HFFc6 (cell line): Measurements from ENCODE around the gene NRM. TPM values are rescaled to one million over a fixed set of nuclear protein-coding genes. Genes with fewer than 3 reads are reported as not detected.

Experiments used
- DNase-seq: peaks from one replicate; pipeline ENCODE4 v3.0.0-alpha.2; 2018
- H3K27ac Mint-ChIP-seq: 2 replicates; pipeline ENCODE4 v1.8.0; 2020; ENCODE audit warnings: mild to moderate bottlenecking, mixed read lengths
- H3K27me3 Mint-ChIP-seq: 2 replicates; pipeline ENCODE4 v1.8.0; 2021; ENCODE audit warnings: mild to moderate bottlenecking, moderate library complexity, mixed read lengths; ENCODE audit not compliant: insufficient read depth
- H3K36me3 Mint-ChIP-seq: 2 replicates; pipeline ENCODE4 v1.8.0; 2021; ENCODE audit warnings: low read depth, mixed read lengths
- H3K4me1 Mint-ChIP-seq: 2 replicates; pipeline ENCODE4 v1.8.0; 2020; ENCODE audit warnings: low read depth, mixed read lengths
- H3K4me3 Mint-ChIP-seq: 2 replicates; pipeline ENCODE4 v1.8.0; 2020; ENCODE audit warnings: mild to moderate bottlenecking, moderate library complexity, mixed read lengths
- H3K9me3 Mint-ChIP-seq: 2 replicates; pipeline ENCODE4 v1.8.0; 2020; ENCODE audit warnings: mild to moderate bottlenecking, mixed read lengths
- CTCF ChIP-seq: fragments of 200-600 bp; sonication (generic); IDR thresholded peaks from 2 replicates; pipeline ENCODE4 v1.5.0; 2021; ENCODE audit warnings: antibody characterized with exemption, mild to moderate bottlenecking
- long read RNA-seq: library from polyadenylated mRNA; unstranded; transcript quantifications from one replicate; pipeline ENCODE4 v2.0.0, GENCODE V29; 2019
- total RNA-seq, 6 experiments: library from RNA; stranded (reverse); fragmentation: NEBNext Ultra II Directional; extraction: Animal tissue kit (Norgen Biotek cat#: 25700); gene quantifications; 2 replicates in 1 of 6; 3 replicates in 5 of 6; pipeline ENCODE4 v1.2.3, GENCODE V29; 2021

The NRM gene
- total RNA-seq, result 10 to 100 TPM; 16.3 to 35.1 (median 31.1) TPM
- long read RNA-seq, transcript NRM-203 (4 exons, 1,734 nt), result major isoform, 6 of 11 reads
- long read RNA-seq, partial matches to known transcripts, result 3 of 11 reads
- long read RNA-seq, other reads (novel, unspliced or antisense), result 0 of 11 reads

GRCh38 chr6:30690403-30691207, at the start of gene NRM:
Gene NRM, minus strand, starts transcription at chr6:30690984. Its CDS starts 10 bp downstream, at chr6:30690974.
- TF ChIP-seq CTCF, result no peak
- Mint-ChIP-seq H3K4me3 (peak within 1 kb of the TSS; percentile 90), H3K36me3 (peaks cover 16% of the 10 kb centered on the region), H3K4me1 (peaks cover 57% of the 10 kb centered on the region), H3K27me3 (peaks cover 3% of the 10 kb centered on the region), H3K9me3 (no peaks in the 10 kb centered on the region), H3K27ac (peak within 1 kb of the TSS; percentile 90)
- peak; percentile 81 for DNase-seq

GRCh38 chr6:30740540-30740870, 49.7 kb upstream of the NRM start:
- TF ChIP-seq CTCF, result no peak
- Mint-ChIP-seq H3K27me3 (peaks cover 15% of the 10 kb centered on the region), H3K9me3 (no peaks in the 10 kb centered on the region), H3K4me3 (peak overlapping the region; percentile 94), H3K4me1 (peaks cover 69% of the 10 kb centered on the region), H3K36me3 (peaks cover 70% of the 10 kb centered on the region), H3K27ac (peak overlapping the region; percentile 93)
- no peak for DNase-seq

GRCh38 chr6:30738532-30738931, 47.7 kb upstream of the NRM start:
- Mint-ChIP-seq H3K36me3 (peaks cover 72% of the 10 kb centered on the region), H3K27ac (peak overlapping the region; percentile 43), H3K9me3 (no peaks in the 10 kb centered on the region), H3K27me3 (peaks cover 12% of the 10 kb centered on the region), H3K4me3 (peak overlapping the region; percentile 51), H3K4me1 (peaks cover 58% of the 10 kb centered on the region)
- DNase-seq, result no peak
- no peak for TF ChIP-seq CTCF

- Mint-ChIP-seq H3K27ac (peak overlapping the region; percentile 3; the same call in 1 of the 2 replicates), H3K9me3 (no peaks in the 10 kb centered on the region), H3K4me1 (peaks cover 45% of the 10 kb centered on the region), H3K36me3 (peaks cover 60% of the 10 kb centered on the region), H3K4me3 (no peak overlapping the region), H3K27me3 (peaks cover 11% of the 10 kb centered on the region)
- no peak for DNase-seq
- no peak for TF ChIP-seq CTCF
Measured at GRCh38 chr6:30735668-30736314, 45.0 kb upstream of the NRM start.

GRCh38 chr6:30732237-30732943, 41.6 kb upstream of the NRM start:
- H3K27ac Mint-ChIP-seq, result peak overlapping the region; percentile 35
- no peak for DNase-seq
- H3K9me3 Mint-ChIP-seq, result no peaks in the 10 kb centered on the region
- H3K27me3 Mint-ChIP-seq, result peaks cover 11% of the 10 kb centered on the region
- peaks cover 23% of the 10 kb centered on the region for H3K4me1 Mint-ChIP-seq
- no peak for TF ChIP-seq CTCF
- H3K4me3 Mint-ChIP-seq, result no peak overlapping the region
- peaks cover 29% of the 10 kb centered on the region for H3K36me3 Mint-ChIP-seq
